Lower lobe of right lung (tissue), 2 donors: ENCODE measurements around the gene SUGT1. TPM values are rescaled to one million over a fixed set of nuclear protein-coding genes. Genes with fewer than 3 reads are reported as not detected.

Experiments
- ATAC-seq, 2 donors: fragments of 200-7000 bp; cut with Tn5 transposase; one replicate each; pipeline ENCODE4 v1.9.1; 2020 to 2022; ENCODE audit warnings: mild to moderate bottlenecking in 2 of 2, moderate library complexity in 2 of 2
- DNase-seq: peaks from one replicate; pipeline ENCODE4 v3.0.0-alpha.2; 2020
- H3K27ac ChIP-seq: fragments of 200-600 bp; one replicate; pipeline ENCODE4 v1.8.0; 2022
- H3K27me3 ChIP-seq: fragments of 200-600 bp; one replicate; pipeline ENCODE4 v1.8.0; 2022; ENCODE audit warnings: low read depth
- H3K36me3 ChIP-seq: fragments of 200-600 bp; one replicate; pipeline ENCODE4 v1.8.0; 2022; ENCODE audit warnings: mild to moderate bottlenecking
- H3K4me1 ChIP-seq: fragments of 200-600 bp; one replicate; pipeline ENCODE4 v1.8.0; 2022
- H3K4me3 ChIP-seq: fragments of 200-600 bp; one replicate; pipeline ENCODE4 v1.8.0; 2022; ENCODE audit warnings: mild to moderate bottlenecking
- H3K9me3 ChIP-seq: fragments of 200-600 bp; one replicate; pipeline ENCODE4 v1.8.0; 2022
- CTCF ChIP-seq: fragments of 200-600 bp; IDR thresholded peaks from one replicate; pipeline ENCODE4 v1.8.0; 2022; ENCODE audit warnings: antibody characterized with exemption, mild to moderate bottlenecking
- intact Hi-C: fragments of 100-400 bp; cut with DNase I; formaldehyde crosslinking; loops from one replicate; pipeline ENCODE4 v1.11.0; 2022
- total RNA-seq: library from RNA; stranded (reverse); fragmentation: NEBNext Ultra II Directional; extraction: Animal tissue kit (Norgen Biotek cat#: 25700); gene quantifications from one replicate; pipeline ENCODE4 v1.2.1, GENCODE V29; 2021
- donor health status: DM: no; HTN: yes; CAD: no; lungs with severe emphysema.

Gene SUGT1
- total RNA-seq, 1 donor from 2014 or later, result 42.3 TPM

- intact Hi-C loops, result no loop called here
- Histone ChIP-seq H3K27ac (no peak overlapping the region), H3K4me1 (peaks cover 12% of the 10 kb centered on the region), H3K4me3 (no peak overlapping the region), H3K9me3 (no peaks in the 10 kb centered on the region), H3K36me3 (peaks cover 71% of the 10 kb centered on the region), H3K27me3 (no peaks in the 10 kb centered on the region)
- TF ChIP-seq CTCF, result no peak
- DNase-seq (no peak), ATAC-seq (no peak)
Measured at GRCh38 chr13:52659340-52659739, 6.7 kb downstream of the SUGT1 start.

GRCh38 chr13:52664272-52664671 lies 11.6 kb downstream of the SUGT1 start:
- TF ChIP-seq CTCF, result no peak
- Histone ChIP-seq H3K27ac (no peak overlapping the region), H3K36me3 (peaks cover 99% of the 10 kb centered on the region), H3K4me3 (no peak overlapping the region), H3K9me3 (no peaks in the 10 kb centered on the region), H3K4me1 (no peaks in the 10 kb centered on the region), H3K27me3 (no peaks in the 10 kb centered on the region)
- DNase-seq (no peak), ATAC-seq (no peak)
- intact Hi-C loops, result no loop called here

GRCh38 chr13:52665325-52665724 lies 12.7 kb downstream of the SUGT1 start:
- no peaks in the 10 kb centered on the region for H3K27me3 ChIP-seq
- DNase-seq (no peak), ATAC-seq (no peak)
- intact Hi-C loops, result no loop called here
- H3K4me1 ChIP-seq, result no peaks in the 10 kb centered on the region
- no peak overlapping the region for H3K4me3 ChIP-seq
- H3K27ac ChIP-seq, result no peak overlapping the region
- H3K36me3 ChIP-seq, result peaks cover 97% of the 10 kb centered on the region
- no peaks in the 10 kb centered on the region for H3K9me3 ChIP-seq
- TF ChIP-seq CTCF, result peak; percentile 32

GRCh38 chr13:52669677-52670076 lies 17.0 kb downstream of the SUGT1 start:
- H3K36me3 ChIP-seq, result peaks cover 76% of the 10 kb centered on the region
- no peak for ATAC-seq
- no peaks in the 10 kb centered on the region for H3K27me3 ChIP-seq
- H3K9me3 ChIP-seq, result no peaks in the 10 kb centered on the region
- DNase-seq, result no peak
- peaks cover 5% of the 10 kb centered on the region for H3K4me1 ChIP-seq
- no peak for TF ChIP-seq CTCF
- H3K4me3 ChIP-seq, result no peak overlapping the region
- intact Hi-C loops, result no loop called here
- no peak overlapping the region for H3K27ac ChIP-seq

GRCh38 chr13:52670726-52671125 lies 18.1 kb downstream of the SUGT1 start:
- ATAC-seq, result no peak
- no peak for TF ChIP-seq CTCF

GRCh38 chr13:52673465-52673864 lies 20.8 kb downstream of the SUGT1 start:
- no peaks in the 10 kb centered on the region for H3K9me3 ChIP-seq
- H3K4me1 ChIP-seq, result peaks cover 5% of the 10 kb centered on the region
- TF ChIP-seq CTCF, result no peak
- intact Hi-C loops, result no loop called here
- H3K4me3 ChIP-seq, result no peak overlapping the region
- DNase-seq (no peak), ATAC-seq (no peak)
- H3K27ac ChIP-seq, result no peak overlapping the region
- H3K36me3 ChIP-seq, result peaks cover 73% of the 10 kb centered on the region
- no peaks in the 10 kb centered on the region for H3K27me3 ChIP-seq

More at GRCh38 chr13:52670726-52671125, 18.1 kb downstream of the SUGT1 start:
- no peak for DNase-seq
- H3K36me3 ChIP-seq, result peaks cover 76% of the 10 kb centered on the region
- no peaks in the 10 kb centered on the region for H3K9me3 ChIP-seq
- no peaks in the 10 kb centered on the region for H3K27me3 ChIP-seq
- H3K27ac ChIP-seq, result no peak overlapping the region
- intact Hi-C loops, result no loop called here
- H3K4me3 ChIP-seq, result no peak overlapping the region
- peaks cover 5% of the 10 kb centered on the region for H3K4me1 ChIP-seq
